SK-N-SH (cell line): ENCODE data around the gene MAPRE2. TPM values are rescaled to one million over a fixed set of nuclear protein-coding genes. Genes with fewer than 3 reads are reported as not detected.

ENCODE experiments used
- CTCF ChIA-PET: fragments of 300-600, 350-600 bp; formaldehyde crosslinking; extraction: SDS; loops from one replicate; lab custom pipeline; 2021; lab: Yijun Ruan, JAX
- POLR2A ChIA-PET: fragments of 350-600 bp; sonication (Branson Sonifier 250); formaldehyde crosslinking; extraction: SDS; loops from one replicate; lab custom pipeline; 2020; ENCODE audit warnings: antibody characterized with exemption, inconsistent platforms; lab: Yijun Ruan, JAX
- DNase-seq: peaks from one replicate; pipeline ENCODE4 v3.0.0; 2012
- H2AFZ ChIP-seq: fragments of 200-600 bp; sonication (generic); 2 replicates; pipeline ENCODE4 v1.8.1; 2016; ENCODE audit warnings: antibody characterized with exemption, mild to moderate bottlenecking, low read depth
- H3F3A ChIP-seq: fragments of 200-600 bp; sonication (generic); replicated peaks from 2 replicates; pipeline ENCODE3; 2016; ENCODE audit warnings: antibody characterized with exemption, mild to moderate bottlenecking; ENCODE audit not compliant: insufficient read depth
- H3K27ac ChIP-seq, 2 experiments: fragments of 200-500 bp in 1 of 2; fragments of 200-600 bp in 1 of 2; sonication (Bioruptor generic) in 1 of 2; sonication (generic), shearing (Covaris generic) in 1 of 2; 2 replicates each; pipeline versions ENCODE4 v1.5.1 to v1.6.1; 2014 to 2016; ENCODE audit warnings: low read depth in 2 of 2, inconsistent platforms in 1 of 2, low read length in 1 of 2, mild to moderate bottlenecking in 1 of 2, mixed read lengths in 1 of 2
- H3K27me3 ChIP-seq: fragments of 200-600 bp; sonication (generic), shearing (Covaris generic); 2 replicates; pipeline ENCODE4 v1.6.1; 2016; ENCODE audit warnings: mixed run types; ENCODE audit not compliant: insufficient read depth
- H3K36me3 ChIP-seq, 2 experiments: fragments of 200-500 bp in 1 of 2; fragments of 200-600 bp in 1 of 2; sonication (Bioruptor generic) in 1 of 2; sonication (generic) in 1 of 2; replicated peaks in 1 of 2; 2 replicates each; pipeline versions ENCODE3 to v1.5.1; 2014 to 2016; ENCODE audit warnings: low read length in 1 of 2, mild to moderate bottlenecking in 1 of 2; ENCODE audit not compliant: insufficient read depth in 2 of 2, control insufficient read depth in 1 of 2
- H3K4me1 ChIP-seq, 2 experiments: fragments of 200-500 bp in 1 of 2; fragments of 200-600 bp in 1 of 2; sonication (Bioruptor generic) in 1 of 2; sonication (generic), shearing (Covaris generic) in 1 of 2; 2 replicates each; pipeline versions ENCODE4 v1.5.1 to v1.6.1; 2014 to 2016; ENCODE audit warnings: low read depth in 1 of 2, low read length in 1 of 2, mixed run types in 1 of 2; ENCODE audit not compliant: insufficient read depth in 2 of 2, control insufficient read depth in 1 of 2
- H3K4me2 ChIP-seq: fragments of 200-600 bp; sonication (generic), shearing (Covaris generic); 2 replicates; pipeline ENCODE4 v1.6.1; 2017; ENCODE audit warnings: mixed run types
- H3K4me3 ChIP-seq, 2 experiments: fragments of 200-500 bp in 1 of 2; fragments of 200-600 bp in 1 of 2; sonication (Bioruptor generic) in 1 of 2; sonication (generic), shearing (Covaris generic) in 1 of 2; 2 replicates each; pipeline versions ENCODE4 v1.5.1 to v1.8.1; 2014 to 2016; ENCODE audit warnings: low read depth in 2 of 2, inconsistent platforms in 1 of 2, low read length in 1 of 2, mild to moderate bottlenecking in 1 of 2, mixed read lengths in 1 of 2, moderate library complexity in 1 of 2
- H3K79me2 ChIP-seq: fragments of 200-600 bp; sonication (generic); 2 replicates; pipeline ENCODE4 v1.8.1; 2017; ENCODE audit warnings: mild to moderate bottlenecking; ENCODE audit not compliant: insufficient read depth
- H3K9ac ChIP-seq: fragments of 200-600 bp; sonication (generic); 2 replicates; pipeline ENCODE4 v1.6.1; 2017; ENCODE audit warnings: mixed run types
- H3K9me2 ChIP-seq: fragments of 200-600 bp; sonication (generic); 2 replicates; pipeline ENCODE4 v1.6.1; 2017; ENCODE audit warnings: mixed run types
- H3K9me3 ChIP-seq: fragments of 200-600 bp; sonication (generic); 2 replicates; pipeline ENCODE4 v1.6.1; 2017; ENCODE audit warnings: mixed run types, mild to moderate bottlenecking, moderate library complexity
- H4K20me1 ChIP-seq: fragments of 200-600 bp; sonication (generic); 2 replicates; pipeline ENCODE4 v1.6.1; 2017; ENCODE audit warnings: mild to moderate bottlenecking, mixed run types; ENCODE audit not compliant: insufficient read depth
- EP300 ChIP-seq, 2 experiments: IDR thresholded peaks; 2 replicates each; pipeline versions ENCODE4 v1.4.0 to v1.6.1; 2012; ENCODE audit warnings: borderline replicate concordance in 1 of 2, low read depth in 1 of 2, low read length in 1 of 2
- EZH2phosphoT487 ChIP-seq: fragments of 200-600 bp; sonication (generic); IDR thresholded peaks from 2 replicates; pipeline ENCODE4 v1.6.1; 2017; ENCODE audit warnings: low read depth, mixed run types, mild to moderate bottlenecking, antibody characterized with exemption, moderate library complexity, borderline replicate concordance
- FOXM1 ChIP-seq: IDR thresholded peaks from 2 replicates; pipeline ENCODE4 v1.4.0; 2012; ENCODE audit warnings: low read depth, mild to moderate bottlenecking
- MXI1 ChIP-seq: IDR thresholded peaks from 2 replicates; pipeline ENCODE4 v1.6.1; 2012; ENCODE audit warnings: mild to moderate bottlenecking, low read depth, low read length, improper control_type of control experiment
- NFIC ChIP-seq: IDR thresholded peaks from 2 replicates; pipeline ENCODE4 v1.4.0; 2012; ENCODE audit warnings: borderline replicate concordance
- RCOR1 ChIP-seq: fragments of 150-350 bp; IDR thresholded peaks from 2 replicates; pipeline ENCODE4 v1.6.1; 2017; ENCODE audit warnings: antibody characterized with exemption, low read length
- RXRA ChIP-seq: IDR thresholded peaks from 2 replicates; pipeline ENCODE4 v1.4.0; 2012; ENCODE audit warnings: low read depth, mild to moderate bottlenecking, borderline replicate concordance
- TEAD4 ChIP-seq: IDR thresholded peaks from 2 replicates; pipeline ENCODE4 v1.4.0; 2012; ENCODE audit warnings: mild to moderate bottlenecking, borderline replicate concordance; ENCODE audit not compliant: insufficient read depth
- WGBS: methylation state at CpG from one replicate; pipeline ENCODE4 v1.1.6; 2017; ENCODE audit warnings: low lambda C conversion rate; 5-methylcytosine and 5-hydroxymethylcytosine counted together
- polyA plus RNA-seq, 3 experiments: library from polyadenylated mRNA; depleted of rRNA; stranded (reverse); fragments of >200 nt; gene quantifications; 2 replicates each; pipeline ENCODE4 v1.2.3, GENCODE V29; 2012
- TF ChIP-seq, protein P1 (sequence below): IDR thresholded peaks from 2 replicates; pipeline ENCODE4 v1.6.1; 2012; ENCODE audit warnings: mild to moderate bottlenecking, low read depth, low read length, moderate library complexity
- TF ChIP-seq, protein P2 (sequence below): IDR thresholded peaks from 2 replicates; pipeline ENCODE4; 2012
- TF ChIP-seq, protein P3 (sequence below): fragments of 150-350 bp; IDR thresholded peaks from 2 replicates; pipeline ENCODE4 v1.6.1; 2017; ENCODE audit warnings: antibody characterized with exemption, low read length, low read depth, borderline replicate concordance
- TF ChIP-seq, protein P4 (sequence below): IDR thresholded peaks from 2 replicates; pipeline ENCODE4 v1.4.0; 2012; ENCODE audit warnings: low read depth, borderline replicate concordance

The MAPRE2 gene
- polyA plus RNA-seq, 1 of the 3 experiments (the other 2 are of a cell fraction) = 11.5 TPM

DNA sequence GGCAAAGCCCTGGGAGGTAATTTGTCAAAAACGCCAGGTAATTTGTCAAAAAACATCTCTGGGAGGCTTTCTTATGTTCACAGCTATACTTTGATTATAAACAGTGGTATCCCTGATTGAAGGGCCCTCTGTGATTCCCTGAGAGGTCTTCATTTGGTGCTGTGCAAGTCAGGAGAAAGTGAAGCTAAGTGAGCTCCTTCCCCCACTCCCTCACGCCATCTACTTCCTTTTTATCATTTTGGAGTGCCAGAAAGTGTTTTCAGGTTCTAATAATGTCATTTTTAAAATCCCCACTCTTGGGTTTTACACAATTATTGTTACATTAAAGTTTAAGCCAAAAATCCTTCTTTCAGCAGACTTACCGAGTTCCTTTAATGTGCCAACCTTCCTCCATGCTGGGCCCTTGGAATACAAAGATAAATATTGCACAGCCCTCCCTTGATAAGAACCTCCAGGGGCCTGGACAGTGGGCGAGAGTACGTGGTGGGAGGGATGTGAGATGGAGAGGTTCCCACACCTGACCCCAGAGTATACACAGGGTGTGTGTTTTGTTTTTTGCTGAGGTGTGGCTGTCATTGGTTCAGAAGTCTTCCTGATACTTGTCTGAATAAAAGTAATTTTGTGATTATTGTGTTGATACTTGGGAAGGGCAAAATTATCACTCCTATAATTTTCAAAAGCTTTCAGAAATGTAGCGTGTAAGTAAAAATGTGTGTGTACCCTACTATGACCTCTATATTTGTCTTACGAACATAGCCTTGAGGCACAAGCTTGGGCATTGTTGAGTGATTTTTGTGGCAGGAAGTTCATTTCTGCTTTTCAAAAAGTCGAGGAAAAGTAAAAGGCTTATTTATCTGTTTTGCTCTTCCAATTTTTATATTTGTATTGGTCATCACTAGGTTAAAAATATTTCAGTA, 8.2 kb downstream of the MAPRE2 start (continued):
- TF ChIP-seq, protein P1, sequence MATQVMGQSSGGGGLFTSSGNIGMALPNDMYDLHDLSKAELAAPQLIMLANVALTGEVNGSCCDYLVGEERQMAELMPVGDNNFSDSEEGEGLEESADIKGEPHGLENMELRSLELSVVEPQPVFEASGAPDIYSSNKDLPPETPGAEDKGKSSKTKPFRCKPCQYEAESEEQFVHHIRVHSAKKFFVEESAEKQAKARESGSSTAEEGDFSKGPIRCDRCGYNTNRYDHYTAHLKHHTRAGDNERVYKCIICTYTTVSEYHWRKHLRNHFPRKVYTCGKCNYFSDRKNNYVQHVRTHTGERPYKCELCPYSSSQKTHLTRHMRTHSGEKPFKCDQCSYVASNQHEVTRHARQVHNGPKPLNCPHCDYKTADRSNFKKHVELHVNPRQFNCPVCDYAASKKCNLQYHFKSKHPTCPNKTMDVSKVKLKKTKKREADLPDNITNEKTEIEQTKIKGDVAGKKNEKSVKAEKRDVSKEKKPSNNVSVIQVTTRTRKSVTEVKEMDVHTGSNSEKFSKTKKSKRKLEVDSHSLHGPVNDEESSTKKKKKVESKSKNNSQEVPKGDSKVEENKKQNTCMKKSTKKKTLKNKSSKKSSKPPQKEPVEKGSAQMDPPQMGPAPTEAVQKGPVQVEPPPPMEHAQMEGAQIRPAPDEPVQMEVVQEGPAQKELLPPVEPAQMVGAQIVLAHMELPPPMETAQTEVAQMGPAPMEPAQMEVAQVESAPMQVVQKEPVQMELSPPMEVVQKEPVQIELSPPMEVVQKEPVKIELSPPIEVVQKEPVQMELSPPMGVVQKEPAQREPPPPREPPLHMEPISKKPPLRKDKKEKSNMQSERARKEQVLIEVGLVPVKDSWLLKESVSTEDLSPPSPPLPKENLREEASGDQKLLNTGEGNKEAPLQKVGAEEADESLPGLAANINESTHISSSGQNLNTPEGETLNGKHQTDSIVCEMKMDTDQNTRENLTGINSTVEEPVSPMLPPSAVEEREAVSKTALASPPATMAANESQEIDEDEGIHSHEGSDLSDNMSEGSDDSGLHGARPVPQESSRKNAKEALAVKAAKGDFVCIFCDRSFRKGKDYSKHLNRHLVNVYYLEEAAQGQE = no peak

DNA sequence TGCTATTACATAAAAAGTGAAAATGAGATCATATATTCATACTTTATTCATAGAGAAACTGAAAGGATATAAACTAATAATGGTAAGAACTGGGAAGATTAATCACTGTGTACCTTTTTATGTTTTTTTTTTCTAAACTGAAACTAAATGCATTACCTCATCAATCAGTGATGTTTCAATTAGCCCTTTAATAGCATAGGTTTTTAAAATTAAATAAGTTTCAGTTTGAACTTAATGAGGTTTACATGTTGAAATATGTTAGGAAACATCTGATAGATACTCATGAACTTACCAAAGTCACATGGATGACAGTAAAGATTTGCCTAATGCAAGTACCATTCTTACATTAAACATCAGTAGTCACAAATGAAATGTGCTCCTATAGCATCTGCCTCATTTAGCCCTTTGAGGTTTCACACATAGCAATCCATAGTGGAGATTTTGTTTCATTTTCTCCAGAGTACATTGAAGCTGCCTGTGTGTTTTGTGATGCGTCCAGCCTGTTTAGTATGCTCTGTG, 8.9 kb downstream of the MAPRE2 start:
- 86% methylated on average over 1 of the region's 1 CpG for WGBS
- POLR2A ChIA-PET = interaction anchor here (1.3 kb wide), 1 partner anchor 8 kb away, joined by 6 read pairs; the partner anchor contains the start of gene MAPRE2
- H3K9me3 ChIP-seq = no peaks in the 10 kb centered on the region
- peak overlapping the region in 1 of 2 experiments; percentile 58; a peak in 2 of 4 replicates for H3K27ac ChIP-seq
- H4K20me1 ChIP-seq = no peaks in the 10 kb centered on the region
- H3K27me3 ChIP-seq = no peaks in the 10 kb centered on the region
- DNase-seq = no peak
- H2AFZ ChIP-seq = no peak overlapping the region; the same call in 1 of the 2 replicates
- CTCF ChIA-PET = interaction anchor here (0.9 to 1.4 kb wide), 4 partner anchors 9 to 169 kb away, joined by 3 to 4 read pairs (median 3); partner anchors contain the start of gene MAPRE2
- H3K79me2 ChIP-seq = peaks cover 10% of the 10 kb centered on the region; the same call in 1 of the 2 replicates
- peaks cover 7 to 26% of the 10 kb centered on the region in 2 experiments; a peak in 3 of 4 replicates for H3K4me1 ChIP-seq
- no peaks in the 10 kb centered on the region for H3F3A ChIP-seq
- no peak overlapping the region; a peak in 1 of 4 replicates for H3K4me3 ChIP-seq
- no peak overlapping the region for H3K9ac ChIP-seq
- H3K36me3 ChIP-seq = no peaks in the 10 kb centered on the region
- no peak for TF ChIP-seq MXI1
- no peak for TF ChIP-seq NFIC
- no peak for TF ChIP-seq RCOR1
- TF ChIP-seq, protein P2, sequence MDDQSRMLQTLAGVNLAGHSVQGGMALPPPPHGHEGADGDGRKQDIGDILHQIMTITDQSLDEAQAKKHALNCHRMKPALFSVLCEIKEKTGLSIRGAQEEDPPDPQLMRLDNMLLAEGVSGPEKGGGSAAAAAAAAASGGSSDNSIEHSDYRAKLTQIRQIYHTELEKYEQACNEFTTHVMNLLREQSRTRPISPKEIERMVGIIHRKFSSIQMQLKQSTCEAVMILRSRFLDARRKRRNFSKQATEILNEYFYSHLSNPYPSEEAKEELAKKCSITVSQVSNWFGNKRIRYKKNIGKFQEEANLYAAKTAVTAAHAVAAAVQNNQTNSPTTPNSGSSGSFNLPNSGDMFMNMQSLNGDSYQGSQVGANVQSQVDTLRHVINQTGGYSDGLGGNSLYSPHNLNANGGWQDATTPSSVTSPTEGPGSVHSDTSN = no peak
- peak overlapping the region; percentile 34 for H3K4me2 ChIP-seq
- no peaks in the 10 kb centered on the region for H3K9me2 ChIP-seq

DNA sequence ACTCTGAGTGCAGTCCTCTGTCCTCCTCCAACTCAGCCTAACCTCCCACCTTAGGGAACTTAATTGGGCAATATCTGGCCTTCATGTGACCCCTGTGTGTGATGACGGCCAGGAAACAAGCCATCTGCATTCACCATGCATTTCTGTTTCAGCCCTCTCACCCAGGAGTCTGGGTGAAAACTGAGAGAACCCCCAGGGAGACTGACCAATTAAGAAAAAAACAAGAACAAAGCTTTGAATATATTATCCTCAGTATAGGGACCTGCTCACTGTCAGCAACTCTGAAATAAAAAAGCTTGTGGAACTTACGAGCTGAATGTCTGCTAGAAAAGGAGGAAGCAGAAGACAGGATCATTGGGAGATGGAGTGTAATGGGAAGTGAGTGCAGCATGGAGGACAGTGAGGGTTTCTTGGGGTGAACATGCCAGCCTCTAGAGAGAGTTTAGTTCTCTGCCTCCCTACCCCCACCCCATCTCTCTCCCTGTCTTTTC, 9.5 kb downstream of the MAPRE2 start:
- ChIA-PET CTCF (interaction anchor here (0.7 to 1.4 kb wide), 7 partner anchors 10 to 169 kb away, joined by 3 to 4 read pairs (median 3); partner anchors contain the start of gene MAPRE2), POLR2A (interaction anchor here (1.3 kb wide), 1 partner anchor 9 kb away, joined by 6 read pairs; the partner anchor contains the start of gene MAPRE2)
- Histone ChIP-seq H3K4me3 (no peak overlapping the region; a peak in 1 of 4 replicates), H3K9ac (no peak overlapping the region), H4K20me1 (no peaks in the 10 kb centered on the region), H3K79me2 (peaks cover 6% of the 10 kb centered on the region; the same call in 1 of the 2 replicates), H3F3A (no peaks in the 10 kb centered on the region), H2AFZ (no peak overlapping the region), H3K27me3 (no peaks in the 10 kb centered on the region), H3K9me2 (no peaks in the 10 kb centered on the region), H3K36me3 (no peaks in the 10 kb centered on the region), H3K4me1 (peaks cover 4 to 22% of the 10 kb centered on the region in 2 experiments; a peak in 2 of 4 replicates), H3K27ac (peak overlapping the region in 1 of 2 experiments; percentile 58; a peak in 2 of 4 replicates), H3K9me3 (no peaks in the 10 kb centered on the region), H3K4me2 (peak overlapping the region; percentile 34)
- DNase-seq = peak; percentile 22
- 61% methylated on average over 2 of the region's 2 CpGs for WGBS
- TF ChIP-seq EP300 (IDR thresholded peaks at IDR 0.05; ENCODE audit: borderline replicate concordance in 1 of 2, low read depth in 1 of 2, low read length in 1 of 2) (no peak), RXRA (no peak), TEAD4 (no peak), EZH2phosphoT487 (no peak), FOXM1 (no peak)
- TF ChIP-seq, protein P3, sequence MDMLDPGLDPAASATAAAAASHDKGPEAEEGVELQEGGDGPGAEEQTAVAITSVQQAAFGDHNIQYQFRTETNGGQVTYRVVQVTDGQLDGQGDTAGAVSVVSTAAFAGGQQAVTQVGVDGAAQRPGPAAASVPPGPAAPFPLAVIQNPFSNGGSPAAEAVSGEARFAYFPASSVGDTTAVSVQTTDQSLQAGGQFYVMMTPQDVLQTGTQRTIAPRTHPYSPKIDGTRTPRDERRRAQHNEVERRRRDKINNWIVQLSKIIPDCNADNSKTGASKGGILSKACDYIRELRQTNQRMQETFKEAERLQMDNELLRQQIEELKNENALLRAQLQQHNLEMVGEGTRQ = no peak
- TF ChIP-seq, protein P4, sequence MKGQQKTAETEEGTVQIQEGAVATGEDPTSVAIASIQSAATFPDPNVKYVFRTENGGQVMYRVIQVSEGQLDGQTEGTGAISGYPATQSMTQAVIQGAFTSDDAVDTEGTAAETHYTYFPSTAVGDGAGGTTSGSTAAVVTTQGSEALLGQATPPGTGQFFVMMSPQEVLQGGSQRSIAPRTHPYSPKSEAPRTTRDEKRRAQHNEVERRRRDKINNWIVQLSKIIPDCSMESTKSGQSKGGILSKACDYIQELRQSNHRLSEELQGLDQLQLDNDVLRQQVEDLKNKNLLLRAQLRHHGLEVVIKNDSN = no peak
